NOMO-1 treated with dmso at 0.1 percent for 144 hours (cell line): ENCODE results near the gene THOC3.
"Not testable (repeated sequence)": the region's sequence is repeated elsewhere in the genome, so short reads cannot be mapped to it uniquely, and the experiment has no call there.

Experiments
- DNase-seq: peaks from one replicate; lab custom pipeline; 2025; ENCODE audit not compliant: unreplicated experiment; lab: John Stamatoyannopoulos, UW

The THOC3 gene, protein sequence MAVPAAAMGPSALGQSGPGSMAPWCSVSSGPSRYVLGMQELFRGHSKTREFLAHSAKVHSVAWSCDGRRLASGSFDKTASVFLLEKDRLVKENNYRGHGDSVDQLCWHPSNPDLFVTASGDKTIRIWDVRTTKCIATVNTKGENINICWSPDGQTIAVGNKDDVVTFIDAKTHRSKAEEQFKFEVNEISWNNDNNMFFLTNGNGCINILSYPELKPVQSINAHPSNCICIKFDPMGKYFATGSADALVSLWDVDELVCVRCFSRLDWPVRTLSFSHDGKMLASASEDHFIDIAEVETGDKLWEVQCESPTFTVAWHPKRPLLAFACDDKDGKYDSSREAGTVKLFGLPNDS

GRCh38 chr5:175967471-175968372, at the start of gene THOC3:
THOC3 (minus strand) TSS chr5:175968315; CDS start chr5:175968208, 107 bp downstream.
- not testable (repeated sequence) for DNase-seq

DNA sequence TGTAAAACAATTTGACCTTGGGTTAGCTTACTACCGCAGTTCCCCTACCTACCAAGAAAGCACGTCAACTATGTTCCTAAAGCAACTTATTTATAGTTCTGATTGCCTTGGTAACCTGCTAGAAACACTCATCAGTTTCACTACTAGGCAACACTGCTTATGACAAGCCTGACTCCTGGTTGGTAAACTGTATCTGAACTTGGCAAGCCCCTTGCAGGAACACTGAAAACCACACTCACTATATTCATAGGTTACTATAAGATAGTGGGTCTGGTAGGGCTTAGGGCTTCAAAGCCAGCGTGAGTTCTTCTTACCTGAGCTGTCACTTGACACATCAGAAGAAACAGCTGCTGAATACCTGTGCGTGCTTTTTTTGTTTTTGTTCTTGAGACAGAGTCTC, 49.2 kb upstream of the THOC3 start:
- not testable (repeated sequence) for DNase-seq

GRCh38 chr5:176014360-176014759, 46.2 kb upstream of the THOC3 start:
- DNase-seq: not testable (repeated sequence)

DNA sequence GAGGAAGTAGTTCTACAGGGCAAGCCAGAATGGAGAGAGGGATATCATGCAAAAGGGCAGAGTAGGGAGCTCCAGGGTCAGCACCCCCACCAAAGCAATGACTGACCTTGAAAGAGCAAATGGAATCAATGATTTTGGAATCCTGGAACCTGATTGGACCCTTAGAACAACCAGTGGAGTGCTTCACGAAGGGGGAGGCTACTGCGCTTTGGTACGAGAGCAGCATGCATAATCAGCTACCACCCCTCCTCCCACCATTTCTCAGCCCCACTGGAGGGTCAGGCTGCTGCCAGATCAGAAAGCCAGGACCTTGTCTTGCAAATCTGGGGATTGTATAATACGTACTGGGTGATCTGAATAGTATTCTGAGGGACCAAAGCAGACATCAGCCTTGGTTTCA, 43.0 kb upstream of the THOC3 start:
- DNase-seq: not testable (repeated sequence)

GRCh38 chr5:176010202-176010601, 42.1 kb upstream of the THOC3 start:
- not testable (repeated sequence) for DNase-seq

DNA sequence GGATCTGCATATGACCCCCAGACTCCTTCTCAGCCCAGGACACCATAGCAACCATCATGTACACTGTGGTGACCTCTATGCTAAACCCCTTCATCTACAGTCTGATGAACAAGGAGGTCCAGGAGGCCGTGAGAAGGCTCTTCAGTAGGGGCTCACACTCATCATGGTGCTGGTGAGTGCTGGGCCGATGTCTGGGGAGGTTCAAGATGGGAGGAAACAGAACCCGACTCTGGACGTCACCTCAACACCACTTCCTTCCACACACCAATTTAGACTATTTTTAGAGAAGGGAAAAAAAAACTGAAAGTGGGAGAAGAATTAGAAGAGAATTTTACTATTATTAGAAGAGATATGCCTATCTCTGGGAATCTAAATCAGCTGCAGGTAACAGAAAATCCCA, 39.1 kb upstream of the THOC3 start:
- not testable (repeated sequence) for DNase-seq

DNA sequence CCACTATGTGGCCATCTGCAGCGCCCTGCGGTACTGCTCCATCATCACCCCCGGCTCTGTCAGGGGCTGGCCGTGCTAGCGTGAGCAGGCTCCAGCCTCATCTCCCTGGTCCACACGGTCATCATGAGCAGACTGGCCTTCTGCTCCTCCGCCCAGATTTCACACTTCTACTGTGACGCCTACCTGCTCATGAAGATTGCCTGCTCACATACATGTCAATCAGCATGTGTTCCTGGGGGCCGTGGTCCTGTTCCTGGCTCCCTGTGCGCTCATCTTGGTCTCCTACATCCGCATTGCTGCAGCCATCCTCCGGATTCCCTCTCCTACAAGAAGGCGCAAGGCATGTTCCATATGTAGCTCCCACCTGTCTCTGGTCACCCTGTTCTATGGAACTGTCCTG, 38.7 kb upstream of the THOC3 start:
- not testable (repeated sequence) for DNase-seq

DNA sequence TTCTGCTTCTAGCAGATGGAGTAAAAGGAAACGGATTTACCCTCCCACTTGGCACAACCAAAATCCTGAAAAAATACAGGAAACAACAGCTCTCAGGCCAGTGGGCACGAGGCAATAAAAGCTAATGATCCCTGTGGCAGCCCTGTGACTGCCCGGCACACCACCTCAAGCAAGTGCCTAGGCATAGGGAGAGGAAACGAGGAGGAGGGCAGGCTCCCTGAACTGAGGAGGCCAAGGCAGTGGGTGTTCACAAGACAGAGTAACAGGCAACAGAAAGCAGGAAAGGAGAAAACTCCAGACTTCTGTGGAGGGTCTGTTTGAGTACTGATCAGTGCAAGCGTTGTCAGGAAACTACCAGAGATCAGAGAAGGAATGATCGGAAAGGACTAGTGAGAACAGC, 29.9 kb upstream of the THOC3 start:
- not testable (repeated sequence) for DNase-seq

GRCh38 chr5:175997495-175997894, 29.4 kb upstream of the THOC3 start:
- DNase-seq: not testable (repeated sequence)

GRCh38 chr5:175996791-175997190, 28.7 kb upstream of the THOC3 start:
- not testable (repeated sequence) for DNase-seq

DNA sequence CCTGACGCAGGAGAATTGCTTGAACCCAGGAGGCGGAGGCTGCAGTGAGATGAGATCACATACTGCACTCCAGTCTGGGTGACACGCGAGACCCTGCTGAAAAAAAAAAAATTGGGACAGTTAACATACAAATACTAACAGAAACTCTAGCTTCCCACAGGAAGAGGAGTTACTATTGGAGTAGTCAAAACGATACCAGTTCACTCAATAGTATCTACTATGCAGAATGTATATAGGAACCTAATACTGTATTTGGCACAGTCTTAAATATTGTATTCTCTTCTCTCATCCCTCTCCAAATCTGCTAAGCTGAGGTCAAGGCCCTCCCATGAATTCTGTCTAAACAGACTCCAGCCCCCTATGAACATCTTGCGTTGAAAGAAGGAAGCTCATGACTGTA, 27.4 kb upstream of the THOC3 start:
- not testable (repeated sequence) for DNase-seq

DNA sequence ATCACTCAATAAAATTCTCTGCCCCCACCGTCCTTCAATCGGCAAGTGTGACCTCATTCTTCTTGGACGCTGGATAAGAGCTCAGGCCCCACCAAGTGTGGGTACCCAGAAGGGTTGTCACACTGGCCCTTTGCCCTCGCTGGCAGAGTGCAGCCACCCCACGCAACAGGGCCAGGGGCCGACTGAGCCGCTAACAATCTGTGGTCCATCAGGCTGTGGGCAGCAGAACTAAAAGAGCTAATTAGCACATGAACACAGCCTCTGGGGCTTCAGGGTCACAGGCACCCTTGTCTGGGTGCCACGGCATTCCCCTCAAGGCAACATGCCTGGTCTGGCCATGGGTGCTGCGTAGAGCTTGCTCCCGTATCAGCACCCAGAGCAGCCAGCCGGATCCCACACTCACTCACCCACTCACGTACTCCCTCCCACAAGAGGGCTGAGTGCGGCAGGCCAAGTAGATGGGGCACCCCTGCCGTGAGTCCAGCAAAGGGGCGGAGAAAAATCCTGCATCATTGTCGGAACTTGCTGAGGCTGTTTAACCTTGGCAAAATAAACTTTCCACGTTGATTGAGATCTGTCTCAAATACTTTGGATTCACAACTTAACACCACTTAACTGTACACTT, 11.4 kb upstream of the THOC3 start:
- not testable (repeated sequence) for DNase-seq

DNA sequence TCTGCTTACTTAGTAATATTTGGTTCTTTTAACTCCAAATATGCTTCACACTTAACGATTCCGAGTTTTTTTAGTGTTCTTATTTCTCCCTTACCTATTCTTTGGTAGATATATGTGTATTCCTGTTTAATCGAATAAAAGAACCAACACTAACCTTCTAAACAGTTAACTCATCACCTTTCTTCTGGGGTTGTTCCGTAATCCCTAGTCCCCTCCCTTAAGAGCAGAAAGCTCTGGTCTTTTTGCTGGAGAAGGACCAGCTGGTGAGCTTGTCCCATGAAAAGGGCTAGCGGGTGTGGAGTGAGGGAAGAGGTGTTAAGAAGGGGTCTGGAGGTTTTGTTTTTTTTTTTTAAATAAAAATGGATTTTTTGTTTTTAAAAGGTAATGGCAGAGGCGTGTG, 266 bp upstream of the THOC3 start:
- not testable (repeated sequence) for DNase-seq

GRCh38 chr5:175962329-175962728, 5.8 kb downstream of the THOC3 start:
- DNase-seq: not testable (repeated sequence)

- not testable (repeated sequence) for DNase-seq
Measured at GRCh38 chr5:175960228-175960627, 7.9 kb downstream of the THOC3 start.

GRCh38 chr5:175958515-175958914, 9.6 kb downstream of the THOC3 start:
- not testable (repeated sequence) for DNase-seq

DNA sequence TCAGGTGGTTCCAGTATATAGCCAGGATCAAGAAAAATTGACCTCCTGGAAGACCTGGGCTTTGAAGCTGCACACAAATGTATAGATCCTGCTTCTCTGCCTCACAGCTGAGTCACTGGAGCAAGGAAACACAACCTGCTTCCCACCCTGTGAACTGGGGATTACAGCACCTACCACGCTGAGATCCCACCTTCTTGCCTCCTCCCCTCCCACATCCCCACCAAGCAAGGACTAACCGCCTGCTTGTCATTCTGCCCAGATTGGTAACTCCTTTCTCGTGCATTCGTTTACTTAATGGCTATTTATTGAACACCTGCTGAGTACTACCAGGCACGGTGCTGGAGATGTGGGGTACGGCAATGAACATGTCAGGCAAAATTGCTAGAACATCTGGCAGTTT, 14.0 kb downstream of the THOC3 start:
- DNase-seq: not testable (repeated sequence)

DNA sequence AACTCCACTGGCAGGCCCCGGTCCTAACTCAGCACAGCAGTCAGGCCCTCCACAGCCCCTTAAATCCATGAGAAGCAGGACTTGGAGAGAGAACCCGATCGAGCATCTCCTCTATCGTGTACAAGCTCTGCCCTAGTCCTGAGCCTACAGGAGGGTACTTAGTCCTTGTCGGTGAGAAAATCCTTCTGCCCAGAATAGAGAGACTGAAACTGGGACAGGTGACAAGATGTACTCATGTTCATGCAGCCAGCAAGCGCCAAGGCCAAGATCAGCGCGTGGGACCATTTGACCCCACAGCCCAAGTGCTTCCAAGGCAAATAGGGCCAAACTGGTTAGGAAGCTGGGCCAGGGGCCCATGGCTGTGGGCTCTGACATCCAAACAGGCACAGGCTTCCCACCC, 15.3 kb downstream of the THOC3 start:
- not testable (repeated sequence) for DNase-seq

DNA sequence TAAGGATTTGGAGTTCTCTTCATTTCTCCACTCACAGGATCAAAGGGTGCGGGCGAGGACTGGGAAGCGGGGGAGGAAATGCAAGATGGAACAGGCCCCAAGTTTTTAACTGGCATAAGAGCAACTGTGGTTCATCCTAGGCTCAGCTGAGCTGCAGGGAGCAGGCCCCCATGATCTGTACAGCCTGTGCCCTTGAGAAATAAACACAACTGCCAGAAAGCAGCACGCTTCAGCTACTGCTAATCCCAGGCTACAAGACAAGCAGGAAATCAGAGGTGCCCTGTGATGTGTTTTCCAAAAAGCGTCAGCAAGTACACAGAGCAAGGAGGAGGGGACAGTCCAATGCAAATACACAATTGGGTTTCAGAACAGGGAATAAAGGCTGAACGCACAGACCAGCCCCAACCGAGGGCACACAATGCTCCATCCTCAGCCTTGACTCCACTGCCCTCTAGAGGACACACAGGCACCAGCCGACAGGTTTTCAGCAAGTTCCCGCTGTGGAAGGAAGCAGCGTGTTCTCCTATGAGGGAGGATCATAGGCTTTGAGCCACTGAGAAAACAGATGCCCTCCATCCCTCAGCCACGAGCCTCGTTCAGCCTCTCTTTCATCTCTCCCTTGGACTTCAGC, 16.7 kb downstream of the THOC3 start:
- DNase-seq: not testable (repeated sequence)

GRCh38 chr5:175948329-175949108, 19.6 kb downstream of the THOC3 start:
- not testable (repeated sequence) for DNase-seq
